SH-SY5Y (cell line): ENCODE measurements around the gene CRADD.

Experiments used
- GATA2 ChIP-seq: IDR thresholded peaks from 2 replicates; pipeline ENCODE4 v1.6.1; 2011; ENCODE audit warnings: mild to moderate bottlenecking, low read depth, low read length
- GATA3 ChIP-seq: IDR thresholded peaks from 2 replicates; pipeline ENCODE4 v1.6.1; 2011; ENCODE audit warnings: low read depth, mild to moderate bottlenecking, low read length, moderate library complexity

DNA sequence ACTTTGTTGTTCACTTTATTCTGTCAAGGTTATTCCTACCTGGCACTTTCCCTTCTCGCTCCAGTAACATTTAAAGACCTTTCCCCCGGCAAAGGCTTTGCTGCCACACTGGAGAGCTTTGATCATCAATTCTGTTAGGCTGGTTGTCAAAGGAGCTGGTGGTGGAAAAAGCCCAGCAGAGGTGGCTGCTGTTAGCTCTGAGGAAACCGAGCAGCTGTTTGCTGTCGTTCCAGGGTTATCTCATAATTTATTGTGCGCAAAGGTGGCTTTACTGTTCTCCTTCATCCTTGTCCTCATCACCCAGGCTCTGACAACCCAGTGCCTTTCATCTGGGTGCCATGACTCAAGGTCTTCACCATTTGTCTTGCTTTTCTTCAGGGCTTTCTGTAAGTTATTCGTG is 38.2 kb upstream of the CRADD start:
- TF ChIP-seq GATA2, result no peak
- no peak for TF ChIP-seq GATA3
